Endothelial cell of umbilical vein (primary cell): ENCODE measurements around the gene NMNAT1. TPM values are rescaled to one million over a fixed set of nuclear protein-coding genes. Genes with fewer than 3 reads are reported as not detected.

Experiments
- BruUV-seq: library from RNA; stranded (reverse); fragments of 400-500 nt; replicated peaks from 2 replicates; lab custom pipeline; 2021; lab: Mats Ljungman, UMichigan
- CTCF ChIA-PET: fragments of 300-600, 350-600 bp; sonication (Branson Sonifier 250); formaldehyde crosslinking; loops from one replicate; lab custom pipeline; 2021; ENCODE audit warnings: antibody characterized with exemption, inconsistent platforms; lab: Charles Lee
- POLR2A ChIA-PET: fragments of 300-600, 350-600 bp; sonication (Branson Sonifier 250); formaldehyde crosslinking; loops from one replicate; lab custom pipeline; 2021; ENCODE audit warnings: antibody characterized with exemption, inconsistent platforms; lab: Charles Lee
- DNase-seq: peaks from one replicate; pipeline ENCODE4 v3.0.0-alpha.2; 2011; ENCODE audit warnings: low read depth, low spot score
- FAIRE-seq: peaks from 2 replicates; lab custom pipeline; 2011; peaks lifted over from hg19 to GRCh38; lab: Jason Lieb, UNC
- H2AFZ ChIP-seq: 2 replicates; pipeline ENCODE4 v1.6.0; 2012; ENCODE audit warnings: low read depth, low read length, control low read depth, inconsistent platforms
- H3K27ac ChIP-seq: 2 replicates; pipeline ENCODE4 v1.5.1; 2011; ENCODE audit warnings: low read depth, mild to moderate bottlenecking, control low read depth, low read length, moderate library complexity; ENCODE audit not compliant: insufficient read depth
- H3K27me3 ChIP-seq, 2 experiments: 2 replicates each; pipeline versions ENCODE4 v1.6.0 to v1.6.1; 2011; ENCODE audit warnings: low read length in 2 of 2, mixed read lengths in 1 of 2; ENCODE audit not compliant: control insufficient read depth in 2 of 2, insufficient read depth in 2 of 2
- H3K36me3 ChIP-seq, 2 experiments: 2 replicates in 1 of 2; 3 replicates in 1 of 2; pipeline ENCODE4 v1.5.1; 2011; ENCODE audit warnings: low read length in 2 of 2, mild to moderate bottlenecking in 1 of 2, moderate library complexity in 1 of 2; ENCODE audit not compliant: control insufficient read depth in 2 of 2, insufficient read depth in 2 of 2; ENCODE audit errors: extremely low read depth in 1 of 2
- H3K4me1 ChIP-seq: 3 replicates; pipeline ENCODE4 v1.5.1; 2011; ENCODE audit warnings: mild to moderate bottlenecking, low read length; ENCODE audit not compliant: control insufficient read depth, insufficient read depth; ENCODE audit errors: extremely low read depth
- H3K4me2 ChIP-seq: 2 replicates; pipeline ENCODE4 v1.6.1; 2011; ENCODE audit warnings: low read length, control low read depth, mixed read lengths; ENCODE audit not compliant: insufficient read depth
- H3K4me3 ChIP-seq, 3 experiments: fragments of 200-600 bp in 1 of 3; sonication (generic), shearing (Covaris generic) in 1 of 3; replicated peaks in 1 of 3; 2 replicates each; pipeline ENCODE4 v1.5.1; 2011 to 2016; ENCODE audit warnings: control low read depth in 3 of 3, low read length in 3 of 3, mild to moderate bottlenecking in 2 of 3, inconsistent platforms in 1 of 3, low read depth in 1 of 3, moderate library complexity in 1 of 3; ENCODE audit not compliant: insufficient read depth in 1 of 3
- H3K79me2 ChIP-seq: 2 replicates; pipeline ENCODE4 v1.6.0; 2012; ENCODE audit warnings: low read length, inconsistent platforms; ENCODE audit not compliant: control insufficient read depth, insufficient read depth
- H3K9ac ChIP-seq: replicated peaks from 2 replicates; pipeline ENCODE3; 2011; ENCODE audit warnings: low read length, control low read depth; ENCODE audit not compliant: insufficient read depth; ENCODE audit errors: extremely low read depth
- H3K9me1 ChIP-seq: replicated peaks from 3 replicates; pipeline ENCODE4 v1.6.0; 2011; ENCODE audit warnings: mild to moderate bottlenecking, low read length; ENCODE audit not compliant: control insufficient read depth, insufficient read depth; ENCODE audit errors: extremely low read depth
- H3K9me3 ChIP-seq: replicated peaks from 2 replicates; pipeline ENCODE4 v1.5.1; 2012; ENCODE audit warnings: low read length, inconsistent platforms; ENCODE audit not compliant: control insufficient read depth, insufficient read depth
- H4K20me1 ChIP-seq: replicated peaks from 2 replicates; pipeline ENCODE3; 2011; ENCODE audit warnings: mild to moderate bottlenecking, low read length; ENCODE audit not compliant: control insufficient read depth, insufficient read depth; ENCODE audit errors: extremely low read depth
- EZH2 ChIP-seq: IDR thresholded peaks from 2 replicates; pipeline ENCODE4 v1.6.1; 2012; ENCODE audit warnings: borderline replicate concordance, low read depth, mild to moderate bottlenecking, moderate library complexity, low read length, inconsistent platforms; ENCODE audit not compliant: severe bottlenecking
- FOS ChIP-seq: IDR thresholded peaks from 2 replicates; pipeline ENCODE4 v1.6.1; 2011; ENCODE audit warnings: mild to moderate bottlenecking, low read length, moderate library complexity, borderline replicate concordance; ENCODE audit not compliant: insufficient read depth
- GATA2 ChIP-seq: IDR thresholded peaks from 2 replicates; pipeline ENCODE4 v1.7.0; 2011; ENCODE audit warnings: low read depth, mild to moderate bottlenecking, moderate library complexity, mixed read lengths, low read length; ENCODE audit not compliant: insufficient read length, insufficient read depth
- JUN ChIP-seq: IDR thresholded peaks from 2 replicates; pipeline ENCODE4 v1.6.1; 2011; ENCODE audit warnings: borderline replicate concordance, low read depth; ENCODE audit not compliant: insufficient read length, insufficient read depth
- MYC ChIP-seq: IDR thresholded peaks from one replicate; pipeline ENCODE4 v1.6.1; 2011; ENCODE audit warnings: mild to moderate bottlenecking, low read depth, low read length
- POLR2A ChIP-seq: IDR thresholded peaks from 2 replicates; pipeline ENCODE4 v1.6.1; 2012; ENCODE audit warnings: low read depth, mild to moderate bottlenecking, control low read depth, low read length
- POLR2AphosphoS5 ChIP-seq: IDR thresholded peaks from 2 replicates; pipeline ENCODE4 v1.6.1; 2012; ENCODE audit warnings: low read depth, mild to moderate bottlenecking, control low read depth, low read length, moderate library complexity; ENCODE audit not compliant: insufficient read depth
- dilution Hi-C: fragments of 300-500 bp; cut with MboI; formaldehyde crosslinking; loops from one replicate; pipeline ENCODE4 v1.15.0; 2019; ENCODE audit warnings: low sequenced_read_pairs; ENCODE audit not compliant: extremely low pct_ligation_motif_present
- intact Hi-C: fragments of 100-400 bp; cut with micrococcal nuclease; formaldehyde crosslinking; loops from one replicate; pipeline ENCODE4 v1.10.0; 2022
- polyA plus RNA-seq, 4 experiments: library from polyadenylated mRNA; depleted of rRNA in 3 of 4; stranded (reverse) in 3 of 4; unstranded in 1 of 4; fragments of >200 nt; gene quantifications; 2 replicates each; pipeline versions ENCODE4 v1.2.1 to v1.2.3, GENCODE V29; 2011 to 2012; ENCODE audit warnings: missing spikeins in 1 of 4
- total RNA-seq: library from RNA; stranded (reverse); gene quantifications from 2 replicates; pipeline ENCODE4 v1.2.3, GENCODE V29; 2021
- TF ChIP-seq, protein P1 (sequence below), 2 donors: IDR thresholded peaks; 1 replicate in 1 of 2; 2 replicates in 1 of 2; pipeline ENCODE4 v1.5.1; 2011; ENCODE audit warnings: low read length in 2 of 2, mild to moderate bottlenecking in 2 of 2, moderate library complexity in 2 of 2, control low read depth in 1 of 2, inconsistent platforms in 1 of 2, low read depth in 1 of 2; ENCODE audit not compliant: insufficient read depth in 1 of 2; ENCODE audit errors: extremely low read depth in 1 of 2
- TF ChIP-seq, protein P2 (sequence below): IDR thresholded peaks from 2 replicates; pipeline ENCODE4 v1.6.1; 2011; ENCODE audit not compliant: insufficient read depth, insufficient read length

NMNAT1 gene
- total and polyA plus RNA-seq, 2 donors (not counting 3 experiments of a cell fraction or from before 2014, with no cell fraction given), result 4.8 to 9.8 TPM

DNA sequence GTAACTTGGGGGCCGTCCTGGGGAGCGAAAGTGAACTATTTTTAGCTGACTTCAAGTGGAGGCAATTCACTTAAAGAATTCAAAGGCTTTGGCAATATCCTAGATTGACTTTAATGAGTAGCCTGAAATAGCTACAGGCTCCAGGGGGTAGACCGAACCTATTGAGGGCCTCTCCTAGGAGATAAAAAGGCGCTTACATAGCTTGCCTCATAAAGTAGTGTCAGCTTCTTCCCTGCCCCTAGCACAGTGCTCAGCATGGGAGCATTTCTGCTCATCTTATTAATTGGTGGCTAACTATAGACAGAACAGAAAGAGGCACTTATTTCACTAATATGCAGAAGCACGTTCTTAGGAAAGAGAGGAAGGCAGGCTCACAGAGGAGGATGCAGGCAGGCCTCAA is 20.9 kb upstream of the NMNAT1 start:
- Histone ChIP-seq H3K9me1 (no peaks in the 10 kb centered on the region), H3K27ac (no peak overlapping the region), H3K79me2 (no peaks in the 10 kb centered on the region), H3K4me2 (no peak overlapping the region), H4K20me1 (no peaks in the 10 kb centered on the region), H3K27me3 (peaks cover 0 to 7% of the 10 kb centered on the region in 2 experiments), H2AFZ (no peak overlapping the region), H3K9me3 (no peaks in the 10 kb centered on the region), H3K4me3 (no peak overlapping the region), H3K36me3 (no peaks in the 10 kb centered on the region), H3K9ac (no peak overlapping the region), H3K4me1 (no peaks in the 10 kb centered on the region)
- ChIA-PET POLR2A (no interaction called here), CTCF (interaction anchor here (1.0 kb wide), 1 partner anchor 9 kb away, joined by 3 read pairs; no protein-coding TSS in a partner anchor)
- DNase-seq (no peak), FAIRE-seq (no peak)
- no TSS peak for BruUV-seq
- TF ChIP-seq POLR2AphosphoS5 (no peak), MYC (no peak), EZH2 (no peak), JUN (no peak), GATA2 (no peak), FOS (no peak), POLR2A (no peak)
- TF ChIP-seq, protein P1, sequence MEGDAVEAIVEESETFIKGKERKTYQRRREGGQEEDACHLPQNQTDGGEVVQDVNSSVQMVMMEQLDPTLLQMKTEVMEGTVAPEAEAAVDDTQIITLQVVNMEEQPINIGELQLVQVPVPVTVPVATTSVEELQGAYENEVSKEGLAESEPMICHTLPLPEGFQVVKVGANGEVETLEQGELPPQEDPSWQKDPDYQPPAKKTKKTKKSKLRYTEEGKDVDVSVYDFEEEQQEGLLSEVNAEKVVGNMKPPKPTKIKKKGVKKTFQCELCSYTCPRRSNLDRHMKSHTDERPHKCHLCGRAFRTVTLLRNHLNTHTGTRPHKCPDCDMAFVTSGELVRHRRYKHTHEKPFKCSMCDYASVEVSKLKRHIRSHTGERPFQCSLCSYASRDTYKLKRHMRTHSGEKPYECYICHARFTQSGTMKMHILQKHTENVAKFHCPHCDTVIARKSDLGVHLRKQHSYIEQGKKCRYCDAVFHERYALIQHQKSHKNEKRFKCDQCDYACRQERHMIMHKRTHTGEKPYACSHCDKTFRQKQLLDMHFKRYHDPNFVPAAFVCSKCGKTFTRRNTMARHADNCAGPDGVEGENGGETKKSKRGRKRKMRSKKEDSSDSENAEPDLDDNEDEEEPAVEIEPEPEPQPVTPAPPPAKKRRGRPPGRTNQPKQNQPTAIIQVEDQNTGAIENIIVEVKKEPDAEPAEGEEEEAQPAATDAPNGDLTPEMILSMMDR (IDR thresholded peaks at IDR 0.05; ENCODE audit: extremely low read depth in 1 of 2, insufficient read depth in 1 of 2, low read depth in 1 of 2, low read length in 2 of 2), result no peak
- TF ChIP-seq, protein P2, sequence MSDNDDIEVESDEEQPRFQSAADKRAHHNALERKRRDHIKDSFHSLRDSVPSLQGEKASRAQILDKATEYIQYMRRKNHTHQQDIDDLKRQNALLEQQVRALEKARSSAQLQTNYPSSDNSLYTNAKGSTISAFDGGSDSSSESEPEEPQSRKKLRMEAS, result no peak
- intact Hi-C loops, result no loop called here
- dilution Hi-C loops, result no loop called here
